AG09319 (cell line): Measurements from ENCODE around the gene DNLZ.

Source experiments
- DNase-seq: peaks from one replicate; pipeline ENCODE4 v3.0.0-alpha.2; 2010; ENCODE audit warnings: low read depth; ENCODE audit errors: extremely low read depth
- CTCF ChIP-seq: IDR thresholded peaks from 2 replicates; pipeline ENCODE4 v1.5.1; 2011; ENCODE audit warnings: low read depth, mild to moderate bottlenecking, inconsistent platforms, low read length, moderate library complexity

Gene DNLZ

GRCh38 chr9:136331030-136331429 is 32.5 kb downstream of the DNLZ start:
- no peak for TF ChIP-seq CTCF
- no peak for DNase-seq

GRCh38 chr9:136330406-136330990 is 33.0 kb downstream of the DNLZ start:
- no peak for DNase-seq
- TF ChIP-seq CTCF, result no peak

- DNase-seq, result no peak
- TF ChIP-seq CTCF, result no peak
These were observed 33.7 kb downstream of the DNLZ start for GRCh38 chr9:136329636-136330405.

GRCh38 chr9:136329211-136329627 is 34.3 kb downstream of the DNLZ start:
- TF ChIP-seq CTCF, result no peak
- no peak for DNase-seq

- no peak for TF ChIP-seq CTCF
- no peak for DNase-seq
These were observed 34.9 kb downstream of the DNLZ start for GRCh38 chr9:136328622-136329041.

- DNase-seq, result no peak
These were observed 35.4 kb downstream of the DNLZ start for GRCh38 chr9:136328011-136328621.

More at GRCh38 chr9:136328011-136328621, 35.4 kb downstream of the DNLZ start:
- no peak for TF ChIP-seq CTCF
